GM18951 (cell line): ENCODE data around the gene PILRA.

Source experiments
- POLR2A ChIP-seq: IDR thresholded peaks from 4 replicates; pipeline ENCODE4 v1.6.1; 2011; ENCODE audit warnings: mild to moderate bottlenecking; ENCODE audit not compliant: insufficient read length, insufficient read depth; ENCODE audit errors: extremely low read depth
- in situ Hi-C: fragments of 300-500 bp; cut with MboI; formaldehyde crosslinking; loops from one replicate; pipeline ENCODE4 v1.12.0; 2022; ENCODE audit warnings: low sequenced_read_pairs, mixed read lengths, inconsistent platforms; ENCODE audit not compliant: unreplicated experiment

The PILRA gene

DNA sequence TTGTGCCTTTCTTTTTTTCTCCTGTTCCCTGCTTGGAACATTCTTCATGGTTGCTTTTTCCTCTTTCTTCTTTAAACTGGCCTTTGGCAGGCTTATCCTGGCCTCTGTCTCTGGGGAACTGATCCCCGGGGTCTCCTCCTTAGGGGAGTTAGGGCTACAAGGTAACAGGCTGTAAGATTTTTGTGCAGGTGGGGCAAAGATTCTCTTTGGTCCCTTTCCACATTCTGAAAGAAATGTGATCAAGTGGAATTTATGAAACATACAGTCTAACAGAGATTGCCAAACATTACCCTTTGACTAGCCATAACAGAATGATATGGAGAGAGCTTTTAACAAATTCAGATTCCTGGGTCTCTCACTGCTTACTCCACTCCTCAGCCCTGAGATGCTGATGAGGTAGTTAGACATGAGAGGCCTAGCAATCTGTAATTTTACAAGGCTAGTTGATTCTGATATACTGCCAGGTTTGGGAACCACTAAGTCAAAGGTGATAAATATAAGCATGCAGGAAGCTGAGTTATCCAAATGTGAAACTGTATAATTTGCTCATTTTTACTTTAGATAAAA, 46.5 kb downstream of the PILRA start:
- in situ Hi-C loops: no loop called here
- TF ChIP-seq POLR2A: no peak

DNA sequence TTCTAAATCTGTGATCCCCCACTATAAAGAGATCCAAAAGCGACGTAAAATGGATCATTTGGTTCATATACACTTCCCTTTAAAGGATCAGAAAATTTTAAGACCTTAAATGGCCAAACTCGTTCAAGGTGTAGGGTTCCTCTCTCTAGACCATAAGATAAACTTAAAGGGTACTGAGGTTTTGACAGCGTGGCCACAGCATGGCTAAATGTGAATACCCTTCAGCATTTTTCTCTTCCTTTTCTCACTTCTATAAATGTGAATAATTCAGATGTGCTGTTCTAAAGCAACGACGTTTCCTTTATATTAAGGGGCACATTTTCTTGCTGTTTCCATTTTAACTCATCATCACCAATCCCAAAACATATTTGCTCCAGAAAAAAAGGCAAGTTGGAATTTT, 50.0 kb downstream of the PILRA start:
- no peak for TF ChIP-seq POLR2A
- in situ Hi-C loops: no loop called here

DNA sequence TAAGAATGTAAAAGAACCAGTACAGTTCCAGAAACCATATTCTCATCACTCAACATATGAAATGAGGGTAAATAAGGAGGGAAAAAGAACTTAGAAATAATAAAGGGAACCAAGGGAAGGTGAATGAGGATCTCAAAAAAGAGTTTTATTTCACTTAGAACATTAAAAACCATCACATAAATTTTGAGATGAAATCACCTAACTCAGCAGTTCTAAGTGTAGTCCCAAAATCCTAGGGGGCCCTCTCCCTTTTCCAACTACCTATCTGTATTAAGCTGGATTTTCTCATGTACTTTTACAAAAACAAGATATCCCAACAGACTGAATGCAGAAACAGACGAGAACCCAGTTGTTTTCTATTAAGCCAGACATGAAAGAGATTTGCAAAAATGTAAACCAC, 52.1 kb downstream of the PILRA start:
- in situ Hi-C loops: no loop called here
- no peak for TF ChIP-seq POLR2A

DNA sequence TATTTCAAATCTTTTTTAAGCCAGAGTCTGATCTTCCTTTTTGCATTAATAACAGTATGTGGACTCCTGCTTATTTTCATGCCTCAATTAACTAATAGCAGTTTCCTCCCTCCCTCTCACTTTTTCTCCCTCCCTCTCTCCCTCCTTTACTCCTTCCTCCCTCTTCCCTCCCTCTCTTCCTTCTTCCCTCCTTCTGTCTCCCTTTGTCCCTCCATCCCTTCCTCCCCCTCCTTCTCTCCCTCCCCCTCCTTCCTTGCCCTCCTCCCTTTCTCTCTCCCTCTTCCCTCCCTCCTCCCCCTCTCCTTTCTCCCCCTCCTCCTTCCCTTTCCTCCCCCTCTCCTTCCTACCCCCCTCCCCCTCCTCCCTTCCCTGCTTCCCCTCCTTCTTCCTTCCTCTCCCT, 53.2 kb downstream of the PILRA start:
- in situ Hi-C loops: no loop called here
- no peak for TF ChIP-seq POLR2A

DNA sequence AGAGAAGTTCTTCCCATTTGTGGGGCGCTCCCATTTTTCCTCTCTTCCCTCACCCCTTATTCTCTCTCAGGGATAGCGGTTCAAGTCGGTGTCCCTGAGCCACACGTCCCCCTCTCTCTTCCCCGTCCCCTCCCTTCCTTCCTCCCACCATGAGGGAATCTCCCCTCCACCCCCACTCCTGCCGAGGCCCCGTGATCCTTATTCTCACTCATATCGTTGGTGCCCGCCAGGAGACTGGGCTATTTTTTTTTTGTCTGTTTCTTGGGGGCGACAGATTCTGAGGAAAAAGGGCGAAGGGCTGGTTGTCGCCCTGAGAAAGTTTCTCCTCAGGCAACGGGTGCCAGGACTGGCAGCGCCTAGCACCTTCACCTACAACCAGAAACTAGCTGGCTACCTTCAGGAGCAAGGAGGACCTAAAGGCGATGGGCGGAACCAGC, 54.5 kb downstream of the PILRA start:
- no peak for TF ChIP-seq POLR2A
- in situ Hi-C loops: no loop called here

DNA sequence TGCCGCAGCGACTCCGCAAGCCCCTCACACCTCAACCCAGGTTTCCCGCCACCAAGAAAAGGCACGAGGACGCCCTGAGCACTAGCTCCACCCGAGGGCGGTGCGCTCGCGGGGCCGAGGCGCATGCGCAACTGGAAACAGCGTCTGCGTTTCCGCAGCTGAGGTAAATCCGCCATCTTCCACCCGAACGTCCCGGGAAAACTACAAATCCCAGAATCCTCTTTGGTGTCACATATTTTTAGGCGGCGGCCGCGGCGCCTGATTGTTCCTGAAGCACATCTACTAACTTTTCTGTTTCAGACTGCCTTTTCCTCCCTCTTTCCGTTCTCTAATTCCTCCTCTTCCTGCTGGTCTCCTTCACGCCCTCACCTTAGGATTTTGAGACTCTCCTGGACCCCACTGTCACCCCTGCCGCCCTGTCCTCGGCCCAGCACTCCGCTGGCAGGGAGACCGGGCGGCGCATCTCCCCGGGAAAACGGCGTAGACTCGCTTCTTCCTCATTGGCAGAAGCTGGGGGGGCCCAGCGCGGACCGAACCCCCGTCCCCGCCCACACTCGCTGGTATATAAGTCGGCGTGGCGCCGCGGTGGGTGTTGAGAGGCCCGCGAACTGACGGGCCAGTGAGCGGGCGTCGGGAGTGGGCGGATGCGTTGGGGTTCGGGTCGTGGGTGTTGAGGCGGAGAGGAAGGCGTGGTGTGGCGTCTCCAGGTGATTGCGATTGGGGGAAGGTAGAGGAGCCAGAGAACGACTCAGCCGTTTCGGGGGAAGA, 55.1 kb downstream of the PILRA start, which contains the start of gene ZCWPW1:
Gene ZCWPW1 (minus strand): TSS at position 505 of the 768 bp plus-strand sequence. CDS start 8,054 bp downstream, outside the sequence.
- in situ Hi-C loops: no loop called here
- peak; percentile 100 for TF ChIP-seq POLR2A

DNA sequence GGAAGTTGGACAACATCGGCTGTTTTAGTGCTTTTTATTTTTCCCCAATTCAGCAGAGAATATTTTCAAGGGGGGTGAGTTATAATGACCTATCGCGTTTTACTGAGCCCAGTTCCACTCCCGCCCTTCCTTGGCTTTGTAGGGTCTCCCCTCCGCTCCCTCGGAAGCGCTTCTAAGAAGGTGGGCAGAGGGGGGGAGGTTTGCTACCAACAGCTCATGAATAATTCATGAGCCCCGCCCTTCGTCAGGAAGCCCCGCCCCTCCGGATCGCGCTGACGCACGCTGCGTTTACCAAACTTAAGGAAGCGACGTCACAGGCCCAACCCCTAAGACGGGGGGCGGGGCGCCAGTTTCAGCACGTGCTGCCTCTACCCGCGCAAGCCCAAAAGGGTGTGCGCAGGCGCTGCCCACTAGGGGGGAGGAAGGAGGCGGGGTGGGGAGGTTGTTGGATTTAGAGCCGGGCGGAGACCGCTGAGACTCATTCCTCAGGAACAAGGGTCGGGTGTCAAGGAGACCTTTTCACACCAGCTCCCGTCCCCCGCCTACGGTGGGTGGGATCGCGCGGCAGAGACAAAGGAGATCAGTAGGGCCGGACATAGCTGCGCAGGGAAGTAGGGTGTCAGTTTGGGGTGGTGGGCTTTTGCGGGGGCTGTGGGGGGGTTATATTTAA, 55.8 kb downstream of the PILRA start:
- in situ Hi-C loops: no loop called here
- peak; percentile 91 for TF ChIP-seq POLR2A

DNA sequence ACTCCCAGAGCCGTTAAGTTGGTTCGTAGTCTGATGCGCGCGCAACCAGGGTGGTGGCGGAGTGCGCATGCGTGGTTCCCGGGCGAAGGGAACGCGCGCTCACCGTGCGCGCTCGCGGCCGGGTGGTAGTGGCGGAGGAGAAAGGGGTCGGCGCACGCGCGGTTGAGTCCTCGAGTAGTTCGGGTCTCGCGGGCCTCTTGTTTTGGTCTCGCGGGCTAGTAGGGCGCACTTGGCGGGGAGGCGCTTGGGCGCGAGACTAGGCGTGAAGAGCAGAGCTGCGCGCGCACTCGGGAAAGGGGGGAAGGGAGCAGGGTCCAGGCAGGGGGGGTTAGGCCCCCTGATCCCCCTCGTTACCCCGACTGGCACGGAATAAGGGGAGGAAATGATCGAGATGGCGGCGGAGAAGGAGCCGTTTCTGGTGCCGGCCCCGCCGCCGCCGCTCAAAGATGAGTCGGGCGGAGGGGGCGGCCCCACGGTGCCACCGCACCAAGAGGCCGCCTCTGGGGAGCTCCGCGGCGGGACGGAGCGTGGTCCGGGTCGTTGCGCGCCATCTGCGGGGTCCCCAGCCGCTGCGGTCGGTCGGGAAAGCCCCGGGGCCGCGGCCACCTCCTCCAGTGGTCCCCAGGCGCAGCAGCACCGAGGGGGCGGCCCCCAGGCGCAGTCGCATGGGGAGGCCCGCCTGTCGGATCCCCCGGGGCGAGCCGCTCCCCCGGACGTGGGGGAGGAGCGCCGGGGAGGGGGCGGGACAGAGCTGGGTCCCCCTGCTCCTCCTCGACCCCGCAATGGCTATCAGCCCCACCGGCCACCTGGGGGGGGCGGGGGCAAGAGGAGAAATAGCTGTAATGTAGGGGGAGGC, 56.6 kb downstream of the PILRA start, which contains the start of gene MEPCE:
Gene MEPCE (plus strand): TSS at position 195 of the 856 bp plus-strand sequence. CDS start 188 bp downstream, at position 383.
- TF ChIP-seq POLR2A: peak; percentile 50
- in situ Hi-C loops: no loop called here

DNA sequence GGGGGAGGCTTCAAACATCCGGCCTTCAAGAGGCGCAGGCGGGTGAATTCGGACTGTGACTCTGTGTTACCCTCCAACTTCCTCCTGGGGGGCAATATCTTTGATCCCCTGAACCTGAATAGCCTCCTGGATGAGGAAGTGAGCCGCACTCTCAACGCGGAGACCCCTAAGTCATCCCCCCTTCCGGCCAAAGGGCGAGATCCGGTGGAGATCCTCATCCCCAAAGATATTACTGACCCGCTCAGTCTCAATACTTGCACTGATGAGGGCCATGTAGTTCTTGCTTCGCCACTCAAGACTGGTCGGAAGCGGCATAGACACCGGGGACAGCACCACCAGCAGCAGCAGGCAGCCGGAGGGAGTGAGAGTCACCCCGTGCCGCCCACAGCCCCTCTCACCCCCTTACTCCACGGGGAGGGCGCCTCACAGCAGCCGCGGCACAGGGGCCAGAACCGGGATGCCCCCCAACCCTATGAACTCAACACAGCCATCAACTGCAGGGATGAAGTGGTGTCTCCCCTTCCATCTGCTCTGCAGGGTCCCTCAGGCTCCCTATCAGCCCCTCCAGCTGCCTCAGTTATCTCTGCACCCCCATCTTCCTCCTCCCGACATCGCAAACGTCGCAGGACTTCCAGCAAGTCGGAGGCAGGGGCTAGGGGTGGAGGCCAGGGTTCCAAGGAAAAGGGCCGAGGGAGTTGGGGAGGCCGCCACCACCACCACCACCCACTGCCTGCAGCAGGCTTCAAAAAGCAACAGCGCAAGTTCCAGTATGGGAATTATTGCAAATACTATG, 57.4 kb downstream of the PILRA start:
- in situ Hi-C loops: no loop called here
- TF ChIP-seq POLR2A: no peak

DNA sequence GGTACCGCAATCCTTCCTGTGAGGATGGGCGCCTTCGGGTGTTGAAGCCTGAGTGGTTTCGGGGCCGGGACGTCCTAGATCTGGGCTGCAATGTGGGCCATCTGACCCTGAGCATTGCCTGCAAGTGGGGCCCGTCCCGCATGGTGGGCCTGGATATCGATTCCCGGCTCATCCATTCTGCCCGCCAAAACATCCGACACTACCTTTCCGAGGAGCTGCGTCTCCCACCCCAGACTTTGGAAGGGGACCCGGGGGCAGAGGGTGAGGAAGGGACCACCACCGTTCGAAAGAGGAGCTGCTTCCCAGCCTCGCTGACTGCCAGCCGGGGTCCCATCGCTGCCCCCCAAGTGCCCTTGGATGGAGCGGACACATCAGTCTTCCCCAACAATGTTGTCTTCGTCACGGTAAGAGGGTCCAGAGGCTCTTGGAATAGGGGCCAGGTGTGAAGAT, 58.0 kb downstream of the PILRA start:
- in situ Hi-C loops: no loop called here
- TF ChIP-seq POLR2A: no peak

DNA sequence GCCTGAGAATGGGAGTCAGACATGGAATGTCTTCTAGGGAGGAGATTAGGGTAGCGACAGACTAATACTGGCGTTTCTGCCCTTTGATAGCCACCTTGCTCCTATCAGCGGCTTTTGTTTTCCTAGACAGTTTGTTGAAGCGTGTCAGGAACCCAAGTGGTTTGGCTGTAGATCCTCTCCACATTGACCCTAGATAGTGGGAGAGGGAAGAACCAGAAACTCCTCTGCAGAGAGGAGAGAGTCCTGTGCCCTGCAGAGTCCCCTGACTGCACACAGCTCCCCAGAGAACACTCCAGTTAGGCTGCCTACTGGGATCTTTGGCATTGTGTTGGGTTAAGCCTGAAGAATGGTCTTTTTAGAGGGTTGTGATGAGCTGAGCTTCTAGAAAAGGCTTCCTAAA, 58.8 kb downstream of the PILRA start:
- TF ChIP-seq POLR2A: no peak
- in situ Hi-C loops: no loop called here
